Measurements from ENCODE around the gene UBA52. TPM values are rescaled to one million over a fixed set of nuclear protein-coding genes. Genes with fewer than 3 reads are reported as not detected.
A peak's percentile ranks its signal among the peaks of the same experiment; 100 is the strongest.

UBA52 gene
- total and polyA plus RNA-seq, 2 of the 13 experiments (the other 11 are each of a cell fraction or from before 2014, with no cell fraction given), result 959 to 1,782 TPM

- TF ChIP-seq TBX2 (CRISPR knock-in tag; IDR thresholded peaks at IDR 0.05; ENCODE audit: borderline replicate concordance) (peak; percentile 92), NONO (IDR thresholded peaks at IDR 0.05) (no peak), NONO (CRISPR knock-in tag; conservative IDR thresholded peaks at IDR 0.05) (peak; percentile 99), ZNF775 (CRISPR knock-in tag; IDR thresholded peaks at IDR 0.05; ENCODE audit: borderline replicate concordance) (no peak), ZNF605 (CRISPR knock-in tag; IDR thresholded peaks at IDR 0.05) (peak; percentile 81; the same call in 1 of the 2 replicates), KDM5A (IDR thresholded peaks at IDR 0.05; ENCODE audit: borderline replicate concordance, low read length) (peak; percentile 48; the same call in 1 of the 2 replicates), TEAD3 (CRISPR knock-in tag; optimal IDR thresholded peaks at IDR 0.05; ENCODE audit: borderline replicate concordance) (peak; percentile 78), TAF1 (CRISPR knock-in tag; IDR thresholded peaks at IDR 0.05) (peak; percentile 91), MIER3 (CRISPR knock-in tag; IDR thresholded peaks at IDR 0.05; ENCODE audit: borderline replicate concordance) (peak; percentile 81; the same call in 1 of the 2 replicates), HOXA7 (CRISPR knock-in tag; IDR thresholded peaks at IDR 0.05) (no peak), DBP (CRISPR knock-in tag; IDR thresholded peaks at IDR 0.05; ENCODE audit: not compliant biosample characterization) (peak; percentile 30), ZNF264 (CRISPR knock-in tag; IDR thresholded peaks at IDR 0.05) (peak; percentile 87), BHLHE40 (IDR thresholded peaks at IDR 0.05; ENCODE audit: low read length) (peak; percentile 90), ZNF367 (CRISPR knock-in tag; IDR thresholded peaks at IDR 0.05; ENCODE audit: borderline replicate concordance) (no peak), SETDB1 (CRISPR knock-in tag; IDR thresholded peaks at IDR 0.05; ENCODE audit: borderline replicate concordance) (no peak), RFXAP (CRISPR knock-in tag; IDR thresholded peaks at IDR 0.05; ENCODE audit: borderline replicate concordance) (peak; percentile 91; the same call in 1 of the 2 replicates), ZNF275 (CRISPR knock-in tag; IDR thresholded peaks at IDR 0.05; ENCODE audit: borderline replicate concordance) (peak; percentile 58; the same call in 1 of the 2 replicates), TBP (CRISPR knock-in tag; IDR thresholded peaks at IDR 0.05) (no peak), MXD3 (CRISPR knock-in tag; IDR thresholded peaks at IDR 0.05) (peak; percentile 99), ZNF558 (CRISPR knock-in tag; IDR thresholded peaks at IDR 0.05; ENCODE audit: borderline replicate concordance) (peak; percentile 56; the same call in 1 of the 2 replicates), MED1 (CRISPR knock-in tag; IDR thresholded peaks at IDR 0.05) (peak; percentile 91), GZF1 (CRISPR knock-in tag; IDR thresholded peaks at IDR 0.05) (no peak), MBD4 (IDR thresholded peaks at IDR 0.05; ENCODE audit: borderline replicate concordance, low read length) (no peak), MIXL1 (CRISPR knock-in tag; IDR thresholded peaks at IDR 0.05) (peak; percentile 76; the same call in 1 of the 2 replicates), PHF21A (CRISPR knock-in tag; IDR thresholded peaks at IDR 0.05) (peak; percentile 90), FOXK1 (CRISPR knock-in tag; IDR thresholded peaks at IDR 0.05; ENCODE audit: borderline replicate concordance, low read depth) (peak; percentile 96), AGO1 (IDR thresholded peaks at IDR 0.05; ENCODE audit: low read depth, low read length, poor library complexity, severe bottlenecking) (peak; percentile 85), ATF1 (CRISPR knock-in tag; IDR thresholded peaks at IDR 0.05) (peak; percentile 95), ZNF678 (CRISPR knock-in tag; IDR thresholded peaks at IDR 0.05) (peak; percentile 90; the same call in 1 of the 2 replicates), EZH2 (conservative IDR thresholded peaks at IDR 0.05; ENCODE audit: low read depth, low read length) (no peak)
Observed at GRCh38 chr19:18571564-18572344, at the start of gene UBA52 (continued).
